Cardiac muscle cell (in vitro differentiated cells and primary cell): ENCODE measurements around the gene MB. TPM values are rescaled to one million over a fixed set of nuclear protein-coding genes. Genes with fewer than 3 reads are reported as not detected.

Source experiments
- DNase-seq, 2 donors: peaks; one replicate each; pipeline versions ENCODE4 v3.0.0 to v3.0.0-alpha.2; 2010 to 2017; ENCODE audit warnings: low read depth in 1 of 2, low spot score in 1 of 2
- H3K27ac ChIP-seq: fragments of 200-600 bp; sonication (generic); 2 replicates; pipeline ENCODE4 v1.5.1; 2016
- H3K27me3 ChIP-seq: fragments of 200-600 bp; sonication (generic); 2 replicates; pipeline ENCODE4 v1.6.0; 2016; ENCODE audit warnings: control low read depth
- H3K36me3 ChIP-seq: fragments of 200-600 bp; sonication (generic); 2 replicates; pipeline ENCODE4 v1.5.1; 2016; ENCODE audit warnings: control low read depth
- H3K4me1 ChIP-seq: fragments of 200-600 bp; sonication (generic); 2 replicates; pipeline ENCODE4 v1.8.1; 2017; ENCODE audit warnings: low read depth, mild to moderate bottlenecking, mixed run types
- H3K4me3 ChIP-seq: fragments of 200-600 bp; sonication (generic); 2 replicates; pipeline ENCODE4 v1.5.1; 2016; ENCODE audit warnings: mild to moderate bottlenecking
- H3K9me3 ChIP-seq: fragments of 200-600 bp; sonication (generic); 2 replicates; pipeline ENCODE4 v1.5.1; 2017; ENCODE audit warnings: low read depth, mild to moderate bottlenecking, control low read depth
- CTCF ChIP-seq: IDR thresholded peaks from 2 replicates; pipeline ENCODE4 v1.5.1; 2012; ENCODE audit warnings: low read depth, mild to moderate bottlenecking, low read length
- polyA plus RNA-seq: library from polyadenylated mRNA; unstranded; fragments of >200 nt; fragmentation: Nextera tagmentation; extraction: Ambion mirVana; gene quantifications from 2 replicates; pipeline ENCODE4 v1.2.1, GENCODE V29; 2016
- total RNA-seq: library from RNA; depleted of rRNA; stranded (reverse); fragments of >200 nt; gene quantifications from 2 replicates; pipeline ENCODE4 v1.2.3, GENCODE V29; 2016

Gene MB
- total and polyA plus RNA-seq, 2 experiments from 2014 or later, result 829 to 1,065 TPM

GRCh38 chr22:35598396-35598710 is 18.8 kb downstream of the MB start:
- H3K4me3 ChIP-seq, result no peak overlapping the region
- no peaks in the 10 kb centered on the region for H3K27me3 ChIP-seq
- no peaks in the 10 kb centered on the region for H3K36me3 ChIP-seq
- TF ChIP-seq CTCF, result no peak
- H3K4me1 ChIP-seq, result peaks cover 34% of the 10 kb centered on the region
- peak overlapping the region; percentile 88 for H3K27ac ChIP-seq
- no peaks in the 10 kb centered on the region for H3K9me3 ChIP-seq
- DNase-seq, result no peak

DNA sequence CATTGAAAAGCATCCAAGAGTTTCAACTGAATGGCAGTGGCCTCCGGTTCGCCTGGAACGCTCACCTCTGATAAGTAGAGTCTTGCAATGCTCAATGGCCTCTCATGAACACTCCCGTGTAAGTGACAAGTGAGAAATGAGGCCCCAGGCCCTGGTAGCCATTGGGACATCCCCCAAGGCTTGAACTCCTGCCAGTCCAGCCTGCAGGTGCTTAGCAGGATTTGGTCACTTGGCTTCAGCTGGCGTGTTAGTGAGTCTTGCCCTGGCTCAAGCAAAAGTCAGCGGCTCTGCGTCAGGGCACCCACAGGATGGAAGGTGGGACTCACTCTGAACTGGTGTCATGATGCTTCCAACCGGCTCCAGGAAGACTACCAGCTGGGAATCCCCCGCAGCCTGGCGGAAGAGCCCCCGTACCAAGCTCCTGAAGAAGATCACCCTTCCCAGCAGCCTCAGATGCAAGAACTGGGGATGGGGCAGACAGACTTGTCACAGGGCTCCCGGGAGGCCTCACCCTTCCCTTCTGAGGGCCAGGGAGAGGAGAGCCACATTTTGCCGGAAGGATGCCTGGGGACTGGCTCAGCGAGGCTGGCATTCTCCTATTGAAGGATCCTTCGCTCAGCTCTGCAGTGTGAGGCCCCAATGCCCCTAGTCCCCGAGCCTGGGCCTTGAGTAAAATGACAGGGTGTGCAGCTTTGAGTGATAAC is 19.3 kb downstream of the MB start:
- Histone ChIP-seq H3K36me3 (no peaks in the 10 kb centered on the region), H3K27ac (peak overlapping the region; percentile 88), H3K9me3 (no peaks in the 10 kb centered on the region), H3K4me1 (peaks cover 38% of the 10 kb centered on the region), H3K4me3 (no peak overlapping the region), H3K27me3 (no peaks in the 10 kb centered on the region)
- DNase-seq, result peak in 1 of 2 donors; percentile 81
- no peak for TF ChIP-seq CTCF

DNA sequence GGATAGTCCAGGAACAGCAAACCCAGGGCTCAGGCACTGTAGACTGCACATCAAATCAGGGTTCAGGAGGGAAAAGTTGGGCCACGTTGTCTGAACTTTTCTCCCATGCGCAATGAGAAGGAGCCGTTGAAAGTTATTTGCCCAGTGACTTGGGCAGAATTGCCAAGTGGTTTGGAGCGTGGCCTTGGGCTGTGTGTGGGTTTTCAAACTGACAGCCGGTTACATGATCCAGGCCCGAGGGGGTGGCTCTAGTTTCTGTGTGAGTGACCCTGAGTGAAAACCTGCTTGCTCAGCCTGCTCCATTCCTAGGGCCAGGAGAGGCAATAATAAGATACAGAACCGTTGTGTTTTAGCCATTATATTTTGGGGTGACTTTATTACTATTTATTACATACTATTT is 20.3 kb downstream of the MB start:
- Histone ChIP-seq H3K27ac (peak overlapping the region; percentile 88), H3K36me3 (no peaks in the 10 kb centered on the region), H3K27me3 (no peaks in the 10 kb centered on the region), H3K4me3 (no peak overlapping the region), H3K9me3 (no peaks in the 10 kb centered on the region), H3K4me1 (peaks cover 45% of the 10 kb centered on the region)
- peak; percentile 34 to 86 for DNase-seq
- TF ChIP-seq CTCF, result no peak

DNA sequence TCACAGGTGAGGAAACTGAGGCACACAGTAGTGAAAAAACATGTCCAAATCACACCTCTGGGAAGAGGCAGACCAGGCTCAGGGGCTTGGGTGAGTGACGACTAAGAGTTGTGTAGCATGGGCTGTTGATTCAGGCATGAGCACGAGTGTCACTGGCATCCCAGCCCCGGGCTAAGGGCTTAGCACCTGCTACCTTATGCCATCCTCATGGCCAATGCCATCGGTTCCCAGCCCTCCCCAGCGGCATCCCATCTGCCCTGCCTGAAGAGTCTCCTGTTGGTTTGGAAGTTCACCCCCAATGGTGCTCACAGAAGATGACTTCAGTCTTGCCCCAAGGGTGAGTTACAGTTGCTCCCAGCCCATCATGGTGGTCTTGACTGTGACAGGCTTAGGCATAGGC is 22.4 kb downstream of the MB start:
- DNase-seq, result no peak
- Histone ChIP-seq H3K4me3 (no peak overlapping the region), H3K36me3 (no peaks in the 10 kb centered on the region), H3K27me3 (no peaks in the 10 kb centered on the region), H3K9me3 (no peaks in the 10 kb centered on the region), H3K4me1 (peaks cover 50% of the 10 kb centered on the region), H3K27ac (no peak overlapping the region)
- TF ChIP-seq CTCF, result no peak

GRCh38 chr22:35593891-35594470 is 23.1 kb downstream of the MB start:
- Histone ChIP-seq H3K4me3 (no peak overlapping the region), H3K36me3 (no peaks in the 10 kb centered on the region), H3K9me3 (no peaks in the 10 kb centered on the region), H3K4me1 (peaks cover 50% of the 10 kb centered on the region), H3K27me3 (no peaks in the 10 kb centered on the region), H3K27ac (no peak overlapping the region)
- no peak for DNase-seq
- no peak for TF ChIP-seq CTCF
